ENCODE measurements around the gene MECP2.

MECP2 gene

DNA sequence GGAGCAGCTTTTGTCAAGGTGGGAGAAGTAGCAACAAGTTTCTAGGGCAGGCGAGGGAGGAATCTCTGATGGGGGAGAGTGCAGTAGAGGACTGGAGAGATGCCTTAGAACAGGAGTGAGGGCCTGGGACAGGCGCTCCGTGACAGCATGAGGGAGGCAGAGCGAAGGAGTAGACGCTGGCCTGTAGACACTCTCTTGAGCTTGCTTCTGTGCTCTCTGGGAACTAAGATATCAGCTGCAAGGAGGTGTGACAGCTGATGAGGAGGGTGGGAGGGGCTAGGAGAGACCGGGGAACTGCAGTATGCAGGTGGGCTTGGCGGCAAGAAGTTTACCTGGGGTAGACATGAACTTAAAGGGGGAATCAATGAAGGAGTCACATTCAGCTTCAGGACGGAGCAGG, 35.7 kb downstream of the MECP2 start:
- H3K36me3 Mint-ChIP-seq, result peaks cover 16 to 23% of the 10 kb centered on the region in 2 donors
- no peak overlapping the region for H3K27ac Mint-ChIP-seq
- H3K4me1 Mint-ChIP-seq, result peaks cover 46 to 80% of the 10 kb centered on the region in 2 donors
- no peak overlapping the region for H3K4me3 Mint-ChIP-seq
- no peaks in the 10 kb centered on the region for H3K9me3 Mint-ChIP-seq
- no peaks in the 10 kb centered on the region for H3K27me3 Mint-ChIP-seq
- no peak for DNase-seq
- no peak for ATAC-seq (replicated peaks)

DNA sequence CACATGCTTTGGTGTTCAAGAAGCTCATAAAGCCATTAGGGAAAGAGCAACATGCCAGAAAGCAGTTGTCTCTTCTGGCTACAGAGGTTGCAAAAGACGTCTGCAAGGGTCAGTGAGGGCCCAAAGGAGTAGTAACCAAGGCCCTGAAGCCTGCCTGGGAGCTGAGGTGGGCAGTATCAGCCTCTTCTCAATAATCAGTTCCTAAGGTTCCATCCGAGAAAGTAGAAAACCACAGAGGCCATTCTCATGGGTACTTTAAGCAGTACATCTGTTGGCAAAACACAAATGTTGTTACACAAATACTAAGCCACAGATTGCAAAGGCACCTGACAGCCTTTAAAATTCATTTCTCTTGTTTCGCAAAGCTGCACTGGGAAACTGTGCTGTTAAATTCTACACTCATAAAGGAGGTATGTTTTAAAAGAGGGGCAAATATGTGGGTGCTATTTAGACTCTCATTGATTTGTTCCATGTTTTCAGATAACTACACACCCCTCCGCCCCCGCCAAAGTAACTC, 37.7 kb downstream of the MECP2 start:
- Mint-ChIP-seq H3K4me3 (no peak overlapping the region), H3K9me3 (no peaks in the 10 kb centered on the region), H3K27me3 (no peaks in the 10 kb centered on the region), H3K4me1 (peaks cover 42 to 63% of the 10 kb centered on the region in 2 donors), H3K27ac (peak overlapping the region; percentile 25), H3K36me3 (peaks cover 16 to 21% of the 10 kb centered on the region in 2 donors)
- ATAC-seq (replicated peaks) (no peak), DNase-seq (no peak)

DNA sequence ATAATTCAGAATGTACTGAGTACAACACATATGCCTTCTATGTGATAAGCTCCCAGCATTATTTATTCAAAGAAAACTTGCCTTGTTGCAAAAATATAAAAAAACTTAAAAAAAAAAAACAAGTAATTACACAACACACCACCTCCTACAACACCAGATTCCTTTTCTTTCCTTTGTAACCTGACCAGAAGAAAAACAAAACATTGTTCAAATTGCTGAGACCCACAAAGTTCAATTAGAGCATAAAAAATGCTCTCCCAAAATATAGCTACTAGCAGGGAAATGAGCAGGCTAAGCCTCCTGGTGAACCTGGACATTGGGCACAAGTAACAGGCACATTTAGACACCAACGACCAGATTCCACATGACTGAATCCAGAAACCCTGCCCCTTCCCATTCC, 38.3 kb downstream of the MECP2 start:
- Mint-ChIP-seq H3K4me1 (peaks cover 37 to 58% of the 10 kb centered on the region in 2 donors), H3K36me3 (peaks cover 16 to 21% of the 10 kb centered on the region in 2 donors), H3K4me3 (no peak overlapping the region), H3K27me3 (no peaks in the 10 kb centered on the region), H3K27ac (peak overlapping the region; percentile 25), H3K9me3 (no peaks in the 10 kb centered on the region)
- DNase-seq, result no peak
- no peak for ATAC-seq (replicated peaks)

DNA sequence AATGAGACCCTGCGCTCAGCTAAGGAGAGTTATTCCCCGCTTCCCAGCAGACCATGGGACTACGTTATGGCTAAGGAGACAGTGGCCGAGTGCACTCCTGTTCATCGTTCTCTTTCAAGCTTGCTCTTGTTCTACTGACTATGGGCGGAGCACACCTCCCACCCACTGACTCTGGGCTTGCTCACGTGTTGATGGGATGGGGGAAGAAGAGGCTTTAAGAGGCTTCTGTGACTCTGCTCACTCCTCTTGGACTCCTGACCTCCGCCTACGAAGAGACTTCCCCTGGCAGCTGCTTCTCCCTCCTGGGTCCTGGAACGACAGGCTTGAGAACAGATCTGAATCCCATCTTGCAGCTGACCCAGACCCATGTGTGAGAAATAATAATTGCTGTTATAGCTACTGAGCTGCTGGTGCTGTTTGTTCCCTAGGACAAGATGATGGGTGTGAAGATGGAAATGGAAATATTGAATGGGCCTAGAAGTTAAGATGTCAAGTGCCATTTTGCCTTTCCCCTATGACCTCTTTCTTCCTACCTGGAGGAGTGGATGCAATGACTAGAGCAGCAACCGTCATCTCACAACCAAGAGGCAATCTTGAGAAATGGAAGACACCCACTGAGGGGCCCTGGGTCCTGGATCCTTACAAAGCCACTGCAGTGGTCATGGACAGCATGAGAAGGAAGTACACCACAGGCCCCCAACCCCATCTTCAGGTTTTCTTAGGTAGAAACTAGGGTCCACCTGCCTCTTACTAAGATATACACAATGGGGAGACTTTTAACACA, 39.1 kb downstream of the MECP2 start:
- peaks cover 16 to 21% of the 10 kb centered on the region in 2 donors for H3K36me3 Mint-ChIP-seq
- ATAC-seq (replicated peaks) (no peak), DNase-seq (no peak)
- no peaks in the 10 kb centered on the region for H3K27me3 Mint-ChIP-seq
- H3K9me3 Mint-ChIP-seq, result no peaks in the 10 kb centered on the region
- H3K4me3 Mint-ChIP-seq, result no peak overlapping the region
- H3K27ac Mint-ChIP-seq, result peak overlapping the region; percentile 72
- H3K4me1 Mint-ChIP-seq, result peaks cover 30 to 50% of the 10 kb centered on the region in 2 donors

DNA sequence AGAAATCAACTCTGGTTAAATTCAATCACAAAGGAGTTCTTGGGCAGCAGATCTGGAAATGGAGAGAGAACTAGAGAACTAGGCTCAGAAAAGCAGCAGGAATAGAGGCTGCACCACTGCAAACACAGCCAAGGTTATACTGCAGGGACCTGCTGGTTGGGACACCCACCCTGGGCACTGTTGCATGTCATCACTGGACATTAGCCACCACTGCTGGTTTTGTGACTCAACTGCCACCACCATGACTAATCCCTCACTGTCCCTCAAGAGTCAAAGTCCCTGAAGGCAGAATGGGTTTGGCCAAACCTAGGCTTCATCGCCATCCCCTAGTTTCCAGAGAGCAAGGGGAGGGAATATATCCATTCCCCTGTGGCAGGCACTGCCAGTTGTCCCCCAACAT, 39.7 kb downstream of the MECP2 start:
- H3K4me1 Mint-ChIP-seq, result peaks cover 29 to 46% of the 10 kb centered on the region in 2 donors
- no peaks in the 10 kb centered on the region for H3K27me3 Mint-ChIP-seq
- no peaks in the 10 kb centered on the region for H3K9me3 Mint-ChIP-seq
- ATAC-seq (replicated peaks), result no peak
- H3K4me3 Mint-ChIP-seq, result no peak overlapping the region
- no peak for DNase-seq
- H3K36me3 Mint-ChIP-seq, result peaks cover 16 to 21% of the 10 kb centered on the region in 2 donors
- H3K27ac Mint-ChIP-seq, result no peak overlapping the region

DNA sequence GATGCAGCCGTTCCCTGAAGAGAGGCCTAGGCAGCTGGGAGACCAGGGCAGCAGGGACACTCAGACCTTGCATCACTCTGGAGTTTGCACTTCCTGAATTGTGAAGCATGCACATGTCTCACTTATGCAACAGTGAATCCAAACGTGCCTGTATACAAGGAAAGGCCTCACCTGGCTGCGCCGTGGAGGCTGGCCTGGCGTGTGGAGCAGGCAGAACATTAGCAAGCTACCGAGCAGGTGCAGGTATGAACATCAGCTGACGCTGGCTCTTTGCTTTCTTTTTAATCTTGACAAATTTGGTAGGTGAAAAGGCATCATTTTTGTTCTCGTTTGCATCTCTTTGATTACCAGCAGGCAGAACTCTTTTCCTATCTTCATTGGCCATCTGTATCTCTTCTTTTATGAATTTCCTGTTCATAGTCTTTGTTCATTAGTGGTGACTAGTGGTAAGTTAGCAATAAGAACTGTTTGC, 40.7 kb downstream of the MECP2 start:
- peaks cover 12 to 18% of the 10 kb centered on the region in 2 donors for H3K36me3 Mint-ChIP-seq
- no peak for ATAC-seq (replicated peaks)
- DNase-seq, result no peak
- no peak overlapping the region for H3K4me3 Mint-ChIP-seq
- H3K27ac Mint-ChIP-seq, result no peak overlapping the region
- H3K27me3 Mint-ChIP-seq, result no peaks in the 10 kb centered on the region
- peaks cover 27 to 42% of the 10 kb centered on the region in 2 donors for H3K4me1 Mint-ChIP-seq
- no peaks in the 10 kb centered on the region for H3K9me3 Mint-ChIP-seq

DNA sequence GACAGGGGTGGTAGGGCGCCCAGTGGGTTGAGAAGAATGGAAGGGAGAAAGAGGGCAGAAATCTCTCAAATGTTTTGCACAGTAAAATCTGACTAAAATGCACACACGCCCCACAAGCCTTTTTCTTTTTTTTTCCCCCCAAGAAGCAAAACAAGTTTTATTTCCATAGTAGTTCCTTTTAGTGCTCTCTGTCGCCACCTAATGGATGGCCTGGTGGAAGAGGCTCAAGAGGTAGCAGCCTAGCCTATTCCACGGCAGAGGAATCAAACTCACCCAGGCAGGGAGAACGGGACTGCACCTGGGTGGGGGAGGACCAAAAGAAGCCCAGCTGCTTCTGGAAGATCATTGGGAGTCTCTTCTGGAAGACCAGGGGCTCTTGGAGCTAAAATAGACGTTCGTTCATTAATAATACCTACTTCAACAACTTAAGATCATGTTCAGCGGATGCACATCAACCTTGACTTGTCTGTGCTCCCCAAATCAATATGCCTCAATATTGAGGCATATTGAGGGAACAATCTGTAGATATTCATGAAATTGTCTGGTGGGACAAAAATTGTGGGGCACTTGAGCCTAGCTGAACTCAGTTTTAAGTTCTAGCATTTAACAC, 46.2 kb downstream of the MECP2 start:
- DNase-seq, result peak; percentile 23
- H3K36me3 Mint-ChIP-seq, result peaks cover 9 to 12% of the 10 kb centered on the region in 2 donors
- H3K4me3 Mint-ChIP-seq, result no peak overlapping the region
- H3K27ac Mint-ChIP-seq, result peak overlapping the region; percentile 27
- peak; percentile 54 to 77 for ATAC-seq (replicated peaks)
- H3K9me3 Mint-ChIP-seq, result no peaks in the 10 kb centered on the region
- peaks cover 12 to 21% of the 10 kb centered on the region in 2 donors for H3K4me1 Mint-ChIP-seq
- H3K27me3 Mint-ChIP-seq, result no peaks in the 10 kb centered on the region

DNA sequence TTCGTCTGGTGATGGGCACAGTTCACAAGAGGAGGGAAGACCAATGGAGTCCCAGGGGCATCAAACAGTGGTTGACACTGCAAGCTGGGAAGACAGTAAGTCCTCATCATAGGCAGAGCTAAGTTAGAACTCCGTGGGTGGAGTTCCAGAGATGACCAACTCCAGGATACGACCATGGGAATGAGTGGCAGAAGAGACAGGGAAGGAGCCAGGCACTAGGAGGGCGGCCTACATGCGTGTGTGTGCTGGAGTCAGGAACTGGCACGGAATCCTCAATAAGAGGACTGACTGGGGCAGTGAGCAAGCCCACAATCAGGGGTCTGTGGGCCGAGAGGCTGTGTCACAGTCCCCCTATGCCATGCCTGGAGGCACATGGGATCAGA, 47.4 kb downstream of the MECP2 start:
- ATAC-seq (replicated peaks) (no peak), DNase-seq (no peak)
- peaks cover 12 to 21% of the 10 kb centered on the region in 2 donors for H3K4me1 Mint-ChIP-seq
- peaks cover 9 to 12% of the 10 kb centered on the region in 2 donors for H3K36me3 Mint-ChIP-seq
- H3K27me3 Mint-ChIP-seq, result no peaks in the 10 kb centered on the region
- H3K9me3 Mint-ChIP-seq, result no peaks in the 10 kb centered on the region
- no peak overlapping the region for H3K27ac Mint-ChIP-seq
- H3K4me3 Mint-ChIP-seq, result no peak overlapping the region

DNA sequence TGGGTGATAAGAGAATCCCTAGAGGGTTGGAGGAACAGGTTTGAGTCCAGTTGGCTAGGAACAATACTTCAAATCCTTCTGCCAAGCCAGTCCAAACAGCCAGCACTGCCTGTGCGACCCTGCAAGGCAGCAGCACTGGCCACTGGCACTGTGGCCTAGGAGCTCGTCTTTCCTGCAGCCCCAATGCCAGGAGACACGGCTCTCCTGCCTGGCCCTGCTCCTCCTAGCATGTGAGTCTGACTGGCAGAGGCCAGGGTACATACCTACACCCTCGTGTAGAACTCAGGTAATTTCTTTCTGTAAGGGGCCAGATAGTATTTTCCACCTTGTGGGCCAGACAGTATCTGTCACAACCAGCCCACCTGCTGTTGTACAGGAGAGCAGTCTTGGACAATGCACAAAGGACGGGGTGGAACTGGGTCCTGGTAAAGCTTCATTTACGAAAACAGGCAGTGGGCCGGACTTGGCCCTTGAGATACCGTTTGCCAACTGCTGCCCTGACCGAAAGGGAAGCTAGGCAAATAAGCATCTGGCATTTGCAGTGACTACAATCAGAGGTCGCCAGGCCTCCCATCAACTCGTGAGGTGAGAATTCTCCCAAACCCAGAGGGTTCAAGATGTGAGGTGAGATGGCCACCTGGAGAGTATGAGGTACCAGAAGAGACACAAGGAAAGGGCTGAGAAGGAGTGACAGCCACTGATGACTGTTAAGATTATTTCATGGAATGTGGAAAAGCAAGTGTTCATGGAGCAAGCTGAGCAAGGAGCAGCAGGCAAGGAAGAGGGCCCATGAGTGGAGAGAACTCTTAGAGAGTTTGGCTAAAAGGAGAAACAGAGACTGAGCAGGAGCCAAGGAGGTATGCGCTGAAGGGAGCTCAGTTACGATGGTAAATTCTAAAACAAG, 48.1 kb downstream of the MECP2 start:
- Mint-ChIP-seq H3K27ac (no peak overlapping the region), H3K36me3 (peaks cover 9 to 12% of the 10 kb centered on the region in 2 donors), H3K4me3 (no peak overlapping the region), H3K9me3 (no peaks in the 10 kb centered on the region), H3K27me3 (no peaks in the 10 kb centered on the region), H3K4me1 (peaks cover 12 to 21% of the 10 kb centered on the region in 2 donors)
- ATAC-seq (replicated peaks), result no peak
- DNase-seq, result no peak

DNA sequence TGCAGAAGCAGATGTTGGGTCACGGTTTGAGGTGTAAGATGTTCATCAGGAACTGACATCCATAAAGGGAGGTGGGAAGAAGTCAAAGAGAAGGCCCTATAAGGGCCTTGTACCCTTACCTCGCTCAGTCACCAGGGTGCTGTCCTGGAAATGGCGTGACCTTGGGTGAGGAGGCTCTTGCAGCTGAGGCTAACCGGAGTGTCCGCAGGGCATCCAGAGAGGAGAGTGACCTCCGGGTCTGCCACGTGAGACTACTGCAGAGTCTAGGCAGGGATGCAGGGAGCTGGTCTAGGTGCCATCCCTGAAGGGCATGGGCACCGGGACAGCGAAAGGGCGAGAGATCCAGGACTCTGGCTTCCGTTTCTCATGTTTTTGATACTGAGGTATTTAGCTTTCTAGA, 49.1 kb downstream of the MECP2 start:
- ATAC-seq (replicated peaks) (no peak), DNase-seq (no peak)
- Mint-ChIP-seq H3K4me3 (no peak overlapping the region), H3K9me3 (no peaks in the 10 kb centered on the region), H3K36me3 (peaks cover 11 to 15% of the 10 kb centered on the region in 2 donors), H3K4me1 (peaks cover 12 to 21% of the 10 kb centered on the region in 2 donors), H3K27me3 (no peaks in the 10 kb centered on the region), H3K27ac (no peak overlapping the region)

DNA sequence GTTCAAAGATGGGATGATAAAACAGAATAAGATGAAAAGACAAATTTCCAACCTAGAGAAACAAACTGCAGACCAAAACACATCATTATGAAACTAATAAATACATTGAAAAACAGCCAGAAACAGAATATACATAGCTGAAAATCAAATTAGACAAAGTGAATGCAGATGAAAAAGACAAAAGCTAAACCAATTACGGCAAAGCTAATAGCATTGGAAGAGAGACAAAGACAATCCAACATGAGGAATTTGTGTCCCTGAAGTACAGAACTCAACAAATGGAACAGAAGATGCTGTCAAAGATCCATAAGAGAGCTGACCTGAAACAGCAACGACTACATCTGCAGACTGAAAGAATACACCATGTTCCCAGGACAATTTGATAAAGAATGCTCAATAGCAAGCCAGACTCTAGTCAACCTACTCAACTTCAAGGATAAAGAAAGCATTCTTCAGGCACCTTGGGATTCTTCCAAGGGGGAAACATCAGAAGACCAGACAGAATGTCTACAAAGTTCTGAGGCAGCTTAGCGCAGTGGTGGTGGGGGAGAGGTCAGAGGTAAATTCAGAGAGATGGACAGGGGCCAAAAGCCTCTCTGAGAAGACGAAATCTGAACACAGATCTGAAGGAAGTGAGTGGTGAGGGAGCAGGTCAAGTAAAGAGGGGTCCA, 50.4 kb downstream of the MECP2 start:
- Mint-ChIP-seq H3K36me3 (peaks cover 11 to 15% of the 10 kb centered on the region in 2 donors), H3K27ac (no peak overlapping the region), H3K27me3 (no peaks in the 10 kb centered on the region), H3K9me3 (no peaks in the 10 kb centered on the region), H3K4me1 (peaks cover 12 to 21% of the 10 kb centered on the region in 2 donors), H3K4me3 (no peak overlapping the region)
- DNase-seq (no peak), ATAC-seq (replicated peaks) (no peak)

DNA sequence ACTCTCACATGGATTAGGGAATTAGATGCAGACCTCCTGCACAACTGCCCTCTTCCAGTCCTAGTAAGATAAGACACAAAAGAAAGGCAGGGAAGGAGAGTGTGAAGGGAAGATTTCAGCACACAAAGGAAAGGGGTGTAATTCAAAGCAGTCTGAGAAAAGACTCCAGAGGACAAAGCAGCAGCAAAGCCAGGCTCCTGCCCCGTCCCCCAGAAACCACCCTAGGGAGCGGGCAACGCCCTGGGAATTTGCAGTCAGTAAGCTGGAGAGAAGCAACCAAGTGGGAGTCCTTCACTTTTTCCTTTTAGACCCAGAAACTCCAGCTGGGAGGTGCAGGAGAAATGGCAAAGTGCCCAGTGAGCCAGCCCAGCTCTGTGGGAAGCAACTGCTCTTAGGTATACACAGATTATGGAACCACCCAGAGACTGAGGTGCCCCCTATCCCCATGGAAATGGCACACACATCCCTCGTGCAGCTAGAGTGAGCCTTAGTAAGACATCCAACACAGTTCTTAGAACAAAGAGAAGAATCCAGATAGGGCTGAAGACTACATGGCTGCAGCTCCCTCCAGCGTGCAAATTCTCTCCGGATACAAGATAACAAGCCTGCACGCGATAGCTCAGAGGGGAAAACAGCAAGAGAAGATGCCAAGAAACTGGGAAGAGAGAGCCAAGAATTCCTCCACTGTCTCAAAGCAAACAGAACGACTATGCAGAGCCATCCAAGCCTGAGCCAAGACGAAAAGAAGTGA, 51.3 kb downstream of the MECP2 start:
- no peaks in the 10 kb centered on the region for H3K27me3 Mint-ChIP-seq
- no peaks in the 10 kb centered on the region for H3K9me3 Mint-ChIP-seq
- H3K27ac Mint-ChIP-seq, result no peak overlapping the region
- H3K4me3 Mint-ChIP-seq, result no peak overlapping the region
- H3K36me3 Mint-ChIP-seq, result peaks cover 11 to 15% of the 10 kb centered on the region in 2 donors
- ATAC-seq (replicated peaks) (no peak), DNase-seq (no peak)
- peaks cover 14 to 20% of the 10 kb centered on the region in 2 donors for H3K4me1 Mint-ChIP-seq

DNA sequence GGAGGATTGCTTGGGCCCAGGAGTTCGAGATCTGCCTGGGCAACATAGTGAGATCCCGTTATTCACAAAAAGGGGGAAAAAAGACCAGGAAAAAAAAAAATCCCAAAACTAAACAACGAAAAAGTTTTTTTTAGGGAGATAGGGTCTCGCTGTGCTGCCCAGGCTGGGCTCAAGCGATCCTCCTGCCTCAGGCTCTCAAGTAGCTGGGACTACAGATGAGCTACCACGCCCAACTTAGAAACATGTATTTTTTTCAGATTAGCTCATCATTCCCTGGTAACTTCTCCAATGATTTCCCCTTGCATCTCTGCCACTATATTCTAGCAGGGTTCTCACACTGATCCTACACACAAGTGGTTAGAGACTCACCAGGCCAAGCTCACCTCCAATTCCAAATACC, 53.4 kb downstream of the MECP2 start:
- Mint-ChIP-seq H3K27ac (no peak overlapping the region), H3K27me3 (no peaks in the 10 kb centered on the region), H3K4me3 (no peak overlapping the region), H3K36me3 (peaks cover 16 to 17% of the 10 kb centered on the region in 2 donors), H3K4me1 (peaks cover 13 to 21% of the 10 kb centered on the region in 2 donors), H3K9me3 (no peaks in the 10 kb centered on the region)
- ATAC-seq (replicated peaks) (no peak), DNase-seq (no peak)
